Adrenal gland (tissue), 5 donors: ENCODE measurements around the gene LRP1B.

Experiments used
- CTCF ChIP-seq, 6 experiments: fragments of 450-650 bp in 4 of 6; fragments of 200-600 bp in 2 of 6; sonication (generic) in 1 of 6; IDR thresholded peaks; 1 replicate in 5 of 6; 2 replicates in 1 of 6; pipeline versions ENCODE4 v1.5.1 to v1.8.0; 2016 to 2021; ENCODE audit warnings: antibody characterized with exemption in 6 of 6, mild to moderate bottlenecking in 2 of 6, moderate library complexity in 1 of 6
- POLR2A ChIP-seq, 2 donors: fragments of 450-650 bp; IDR thresholded peaks; one replicate each; pipeline ENCODE4 v1.6.1; 2017; ENCODE audit warnings: antibody characterized with exemption in 2 of 2, mild to moderate bottlenecking in 2 of 2, moderate library complexity in 1 of 2
- donor health status: DM: no; HTN: no; CAD: no.

DNA sequence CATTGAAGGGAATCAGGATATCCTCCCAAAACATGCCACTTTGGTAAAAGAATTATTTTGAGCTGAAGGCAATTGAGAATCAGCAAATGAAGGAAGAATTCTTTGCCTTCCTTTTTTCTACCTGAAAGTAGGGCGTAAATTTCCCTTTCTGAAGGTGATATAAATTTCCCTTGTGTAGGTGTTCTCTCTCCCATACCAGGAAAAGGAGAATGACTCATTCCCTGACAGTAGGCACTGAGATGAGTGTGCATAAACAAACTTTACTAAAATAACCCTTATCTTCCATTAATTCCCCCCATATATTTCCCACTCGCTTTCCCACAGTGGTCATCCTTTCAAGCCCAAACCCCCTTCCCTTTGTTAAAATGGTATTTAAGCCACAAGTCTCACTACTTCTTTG is 1339.0 kb downstream of the LRP1B start:
- TF ChIP-seq CTCF (IDR thresholded peaks at IDR 0.05): no peak
- TF ChIP-seq POLR2A (IDR thresholded peaks at IDR 0.05): no peak
